HG03378 (cell line): Measurements from ENCODE around the gene SHFL.

Experiments used
- ATAC-seq: cut with Tn5 transposase; IDR thresholded peaks from one replicate; pipeline ENCODE4 v1.9.1; 2021; ENCODE audit warnings: mild to moderate bottlenecking, moderate library complexity; ENCODE audit not compliant: unreplicated experiment

SHFL gene

GRCh38 chr19:10087296-10088061, 1.4 kb downstream of the SHFL start:
- no peak for ATAC-seq

- ATAC-seq = no peak
Observed at GRCh38 chr19:10088949-10089554, 2.9 kb downstream of the SHFL start.

GRCh38 chr19:10089801-10090375, 3.8 kb downstream of the SHFL start:
- ATAC-seq = no peak

GRCh38 chr19:10091370-10091687, 5.2 kb downstream of the SHFL start:
- no peak for ATAC-seq

- ATAC-seq = no peak
Observed at GRCh38 chr19:10091895-10092641, 6.0 kb downstream of the SHFL start.

GRCh38 chr19:10092648-10093294, 6.7 kb downstream of the SHFL start:
- ATAC-seq = no peak

GRCh38 chr19:10093295-10094186, 7.4 kb downstream of the SHFL start:
- ATAC-seq = no peak

GRCh38 chr19:10095622-10095947, 9.5 kb downstream of the SHFL start:
- ATAC-seq = no peak

GRCh38 chr19:10095948-10096614, 10.0 kb downstream of the SHFL start:
- peak; percentile 44 for ATAC-seq

- ATAC-seq = no peak
Observed at GRCh38 chr19:10096615-10096963, 10.5 kb downstream of the SHFL start.

- no peak for ATAC-seq
Observed at GRCh38 chr19:10100163-10100785, 14.2 kb downstream of the SHFL start.

GRCh38 chr19:10102787-10103236, 16.7 kb downstream of the SHFL start:
- ATAC-seq = no peak

- no peak for ATAC-seq
Observed at GRCh38 chr19:10104130-10104513, 18.0 kb downstream of the SHFL start.

- ATAC-seq = peak; percentile 50
Observed at GRCh38 chr19:10104665-10105508, 18.8 kb downstream of the SHFL start.

GRCh38 chr19:10105509-10106099, 19.5 kb downstream of the SHFL start:
- peak; percentile 21 for ATAC-seq

- ATAC-seq = peak; percentile 43
Observed at GRCh38 chr19:10106100-10106936, 20.2 kb downstream of the SHFL start, which contains the start of gene PPAN. TSS of gene PPAN (plus strand) at chr19:10106362. CDS start at chr19:10106395, 33 bp downstream.

- no peak for ATAC-seq
Observed at GRCh38 chr19:10107254-10107653, 21.1 kb downstream of the SHFL start.
